ENCODE data around the gene ZNF785.

DNA sequence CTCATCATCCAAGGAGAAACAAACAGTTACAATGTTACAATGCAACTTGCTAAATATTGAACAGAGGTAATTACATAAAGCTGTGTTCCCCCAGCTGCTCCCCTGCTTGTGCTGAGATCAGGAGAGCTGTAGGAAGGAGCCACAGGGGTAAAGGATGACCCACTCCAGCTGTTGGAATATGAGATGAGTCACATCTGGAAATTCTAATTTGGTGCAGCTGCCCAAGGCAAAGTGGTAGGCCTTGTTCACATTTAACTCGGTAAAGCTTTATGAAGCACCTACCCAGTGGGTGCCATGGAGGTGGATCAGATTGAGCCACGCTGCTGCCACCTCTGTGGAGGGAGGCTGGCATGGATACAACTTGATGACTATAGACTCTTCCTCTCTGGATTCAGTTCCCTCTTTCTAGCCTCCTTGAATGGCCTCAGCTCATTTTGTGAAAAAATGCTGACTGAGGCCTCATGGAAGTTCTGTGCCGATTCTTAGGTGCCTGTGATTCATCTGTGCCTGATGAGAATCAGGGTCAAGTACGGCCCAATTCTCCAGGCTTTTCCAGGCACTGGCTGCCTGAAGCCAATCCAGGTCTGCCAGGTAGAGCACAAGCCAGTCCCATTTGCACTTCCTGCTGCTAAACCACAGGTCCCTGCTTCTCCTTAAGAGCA is 17.2 kb upstream of the ZNF785 start:
- no peak for TF ChIP-seq MTA1 (CRISPR knock-in tag; IDR thresholded peaks at IDR 0.05; ENCODE audit: borderline replicate concordance)
- no peak for TF ChIP-seq ZFX (CRISPR knock-in tag; IDR thresholded peaks at IDR 0.05; ENCODE audit: low read depth)
- TF ChIP-seq, protein P1, sequence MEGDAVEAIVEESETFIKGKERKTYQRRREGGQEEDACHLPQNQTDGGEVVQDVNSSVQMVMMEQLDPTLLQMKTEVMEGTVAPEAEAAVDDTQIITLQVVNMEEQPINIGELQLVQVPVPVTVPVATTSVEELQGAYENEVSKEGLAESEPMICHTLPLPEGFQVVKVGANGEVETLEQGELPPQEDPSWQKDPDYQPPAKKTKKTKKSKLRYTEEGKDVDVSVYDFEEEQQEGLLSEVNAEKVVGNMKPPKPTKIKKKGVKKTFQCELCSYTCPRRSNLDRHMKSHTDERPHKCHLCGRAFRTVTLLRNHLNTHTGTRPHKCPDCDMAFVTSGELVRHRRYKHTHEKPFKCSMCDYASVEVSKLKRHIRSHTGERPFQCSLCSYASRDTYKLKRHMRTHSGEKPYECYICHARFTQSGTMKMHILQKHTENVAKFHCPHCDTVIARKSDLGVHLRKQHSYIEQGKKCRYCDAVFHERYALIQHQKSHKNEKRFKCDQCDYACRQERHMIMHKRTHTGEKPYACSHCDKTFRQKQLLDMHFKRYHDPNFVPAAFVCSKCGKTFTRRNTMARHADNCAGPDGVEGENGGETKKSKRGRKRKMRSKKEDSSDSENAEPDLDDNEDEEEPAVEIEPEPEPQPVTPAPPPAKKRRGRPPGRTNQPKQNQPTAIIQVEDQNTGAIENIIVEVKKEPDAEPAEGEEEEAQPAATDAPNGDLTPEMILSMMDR (CRISPR knock-in tag; IDR thresholded peaks at IDR 0.05), result no peak
- TF ChIP-seq, protein P2, sequence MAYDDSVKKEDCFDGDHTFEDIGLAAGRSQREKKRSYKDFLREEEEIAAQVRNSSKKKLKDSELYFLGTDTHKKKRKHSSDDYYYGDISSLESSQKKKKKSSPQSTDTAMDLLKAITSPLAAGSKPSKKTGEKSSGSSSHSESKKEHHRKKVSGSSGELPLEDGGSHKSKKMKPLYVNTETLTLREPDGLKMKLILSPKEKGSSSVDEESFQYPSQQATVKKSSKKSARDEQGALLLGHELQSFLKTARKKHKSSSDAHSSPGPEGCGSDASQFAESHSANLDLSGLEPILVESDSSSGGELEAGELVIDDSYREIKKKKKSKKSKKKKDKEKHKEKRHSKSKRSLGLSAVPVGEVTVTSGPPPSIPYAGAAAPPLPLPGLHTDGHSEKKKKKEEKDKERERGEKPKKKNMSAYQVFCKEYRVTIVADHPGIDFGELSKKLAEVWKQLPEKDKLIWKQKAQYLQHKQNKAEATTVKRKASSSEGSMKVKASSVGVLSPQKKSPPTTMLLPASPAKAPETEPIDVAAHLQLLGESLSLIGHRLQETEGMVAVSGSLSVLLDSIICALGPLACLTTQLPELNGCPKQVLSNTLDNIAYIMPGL (CRISPR knock-in tag; IDR thresholded peaks at IDR 0.05; ENCODE audit: borderline replicate concordance in 1 of 2, low read depth in 1 of 2), result no peak
- no peak for TF ChIP-seq ZBTB42 (CRISPR knock-in tag; IDR thresholded peaks at IDR 0.05)
- TF ChIP-seq, protein P3, sequence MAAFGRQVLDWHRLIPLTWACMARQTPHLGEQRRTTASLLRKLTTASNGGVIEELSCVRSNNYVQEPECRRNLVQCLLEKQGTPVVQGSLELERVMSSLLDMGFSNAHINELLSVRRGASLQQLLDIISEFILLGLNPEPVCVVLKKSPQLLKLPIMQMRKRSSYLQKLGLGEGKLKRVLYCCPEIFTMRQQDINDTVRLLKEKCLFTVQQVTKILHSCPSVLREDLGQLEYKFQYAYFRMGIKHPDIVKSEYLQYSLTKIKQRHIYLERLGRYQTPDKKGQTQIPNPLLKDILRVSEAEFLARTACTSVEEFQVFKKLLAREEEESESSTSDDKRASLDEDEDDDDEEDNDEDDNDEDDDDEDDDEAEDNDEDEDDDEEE (CRISPR knock-in tag; IDR thresholded peaks at IDR 0.05), result no peak
- no peak for TF ChIP-seq ZNF143 (CRISPR knock-in tag; IDR thresholded peaks at IDR 0.05)
- TF ChIP-seq ZNF263 (CRISPR knock-in tag; IDR thresholded peaks at IDR 0.05), result no peak
- TF ChIP-seq, protein P4, sequence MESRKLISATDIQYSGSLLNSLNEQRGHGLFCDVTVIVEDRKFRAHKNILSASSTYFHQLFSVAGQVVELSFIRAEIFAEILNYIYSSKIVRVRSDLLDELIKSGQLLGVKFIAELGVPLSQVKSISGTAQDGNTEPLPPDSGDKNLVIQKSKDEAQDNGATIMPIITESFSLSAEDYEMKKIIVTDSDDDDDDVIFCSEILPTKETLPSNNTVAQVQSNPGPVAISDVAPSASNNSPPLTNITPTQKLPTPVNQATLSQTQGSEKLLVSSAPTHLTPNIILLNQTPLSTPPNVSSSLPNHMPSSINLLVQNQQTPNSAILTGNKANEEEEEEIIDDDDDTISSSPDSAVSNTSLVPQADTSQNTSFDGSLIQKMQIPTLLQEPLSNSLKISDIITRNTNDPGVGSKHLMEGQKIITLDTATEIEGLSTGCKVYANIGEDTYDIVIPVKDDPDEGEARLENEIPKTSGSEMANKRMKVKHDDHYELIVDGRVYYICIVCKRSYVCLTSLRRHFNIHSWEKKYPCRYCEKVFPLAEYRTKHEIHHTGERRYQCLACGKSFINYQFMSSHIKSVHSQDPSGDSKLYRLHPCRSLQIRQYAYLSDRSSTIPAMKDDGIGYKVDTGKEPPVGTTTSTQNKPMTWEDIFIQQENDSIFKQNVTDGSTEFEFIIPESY (CRISPR knock-in tag; IDR thresholded peaks at IDR 0.05), result no peak
